GM19025 (cell line): ENCODE measurements around the gene CABP2.
"Not testable (repeated sequence)": the region's sequence is repeated elsewhere in the genome, so short reads cannot be mapped to it uniquely, and the experiment has no call there.

ENCODE experiments used
- ATAC-seq: cut with Tn5 transposase; IDR thresholded peaks from one replicate; pipeline ENCODE4 v1.9.1; 2021; ENCODE audit warnings: mild to moderate bottlenecking, low read depth, moderate library complexity; ENCODE audit not compliant: unreplicated experiment

CABP2 gene

DNA sequence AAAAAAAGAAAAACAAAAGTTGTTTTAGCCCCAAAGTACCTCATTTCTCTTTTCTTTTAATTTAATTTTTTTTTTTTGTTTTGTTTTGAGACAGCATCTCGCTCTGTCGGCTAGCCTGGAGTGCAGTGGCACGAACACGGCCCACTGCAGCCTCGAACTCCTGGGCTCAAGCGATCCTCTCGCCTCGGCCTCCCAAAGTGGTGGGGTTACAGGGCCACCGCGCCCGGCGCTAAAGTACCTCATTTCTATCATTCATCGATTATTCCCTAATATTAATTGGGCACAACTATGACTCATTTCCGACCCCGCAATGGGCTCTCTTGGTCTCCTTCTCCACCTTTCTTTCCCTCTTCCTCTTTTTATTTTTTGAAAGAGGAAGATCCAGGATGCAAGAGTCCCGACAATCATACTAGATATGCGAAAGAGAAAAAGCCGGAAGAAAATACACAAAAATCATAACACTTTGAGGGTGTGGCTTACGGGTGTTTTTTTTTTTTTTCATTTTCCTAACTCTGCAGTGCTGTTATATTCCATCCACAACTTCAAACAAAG, 40.9 kb downstream of the CABP2 start:
- peak; percentile 3 for ATAC-seq

DNA sequence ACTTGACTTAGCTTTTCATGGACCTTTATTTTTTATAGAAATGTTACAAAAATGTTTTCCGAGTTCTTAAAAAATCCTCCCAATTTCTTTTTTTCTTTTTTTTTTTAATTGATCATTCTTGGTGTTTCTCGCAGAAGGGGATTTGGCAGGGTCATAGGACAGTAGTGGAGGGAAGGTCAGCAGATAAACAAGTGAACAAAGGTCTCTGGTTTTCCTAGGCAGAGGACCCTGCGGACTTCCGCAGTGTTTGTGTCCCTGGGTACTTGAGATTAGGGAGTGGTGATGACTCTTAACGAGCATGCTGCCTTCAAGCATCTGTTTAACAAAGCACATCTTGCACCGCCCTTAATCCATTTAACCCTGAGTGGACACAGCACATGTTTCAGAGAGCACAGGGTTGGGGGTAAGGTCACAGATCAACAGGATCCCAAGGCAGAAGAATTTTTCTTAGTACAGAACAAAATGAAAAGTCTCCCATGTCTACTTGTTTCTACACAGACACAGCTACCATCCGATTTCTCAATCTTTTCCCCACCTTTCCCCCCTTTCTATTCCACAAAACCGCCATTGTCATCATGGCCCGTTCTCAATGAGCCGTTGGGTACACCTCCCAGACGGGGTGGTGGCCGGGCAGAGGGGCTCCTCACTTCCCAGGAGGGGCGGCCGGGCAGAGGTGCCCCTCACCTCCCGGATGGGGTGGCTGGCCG, 45.7 kb downstream of the CABP2 start:
- not testable (repeated sequence) for ATAC-seq

DNA sequence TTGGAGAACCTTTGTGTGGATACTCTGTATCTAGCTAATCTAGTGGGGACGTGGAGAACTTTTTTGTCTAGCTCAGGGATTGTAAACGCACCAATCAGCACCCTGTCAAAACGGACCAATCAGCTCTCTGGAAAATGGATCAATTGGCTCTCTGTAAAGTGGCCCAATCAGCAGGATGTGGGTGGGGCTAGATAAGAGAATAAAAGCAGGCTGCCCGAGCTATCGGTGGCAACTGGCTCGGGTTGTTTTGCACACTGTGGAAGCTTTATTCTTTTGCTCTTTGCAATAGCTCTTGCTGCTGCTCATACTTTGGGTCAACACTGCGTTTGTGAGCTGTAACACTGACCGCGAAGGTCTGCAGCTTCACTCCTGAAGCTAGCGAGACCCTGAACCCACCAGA, 46.6 kb downstream of the CABP2 start:
- ATAC-seq, result not testable (repeated sequence)

DNA sequence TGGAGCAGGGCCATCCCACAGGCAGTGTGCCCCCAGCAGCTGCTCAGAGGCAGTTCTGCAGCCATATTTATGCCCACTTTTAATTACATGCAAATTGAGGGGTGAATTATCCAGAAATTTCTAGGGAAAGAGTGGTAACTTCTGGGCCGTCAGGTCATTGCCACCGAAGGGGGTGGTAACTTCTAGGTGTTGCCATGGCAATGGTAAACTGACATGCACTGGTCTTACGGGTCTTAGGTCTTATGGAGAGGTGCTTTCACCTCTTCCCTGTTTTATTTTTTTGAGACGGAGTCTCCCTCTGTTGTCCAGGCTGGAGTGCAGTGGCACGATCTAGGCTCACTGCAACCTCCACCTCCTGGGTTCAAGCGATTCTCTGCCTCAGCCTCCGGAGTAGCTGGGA, 50.4 kb downstream of the CABP2 start:
- ATAC-seq, result no peak

DNA sequence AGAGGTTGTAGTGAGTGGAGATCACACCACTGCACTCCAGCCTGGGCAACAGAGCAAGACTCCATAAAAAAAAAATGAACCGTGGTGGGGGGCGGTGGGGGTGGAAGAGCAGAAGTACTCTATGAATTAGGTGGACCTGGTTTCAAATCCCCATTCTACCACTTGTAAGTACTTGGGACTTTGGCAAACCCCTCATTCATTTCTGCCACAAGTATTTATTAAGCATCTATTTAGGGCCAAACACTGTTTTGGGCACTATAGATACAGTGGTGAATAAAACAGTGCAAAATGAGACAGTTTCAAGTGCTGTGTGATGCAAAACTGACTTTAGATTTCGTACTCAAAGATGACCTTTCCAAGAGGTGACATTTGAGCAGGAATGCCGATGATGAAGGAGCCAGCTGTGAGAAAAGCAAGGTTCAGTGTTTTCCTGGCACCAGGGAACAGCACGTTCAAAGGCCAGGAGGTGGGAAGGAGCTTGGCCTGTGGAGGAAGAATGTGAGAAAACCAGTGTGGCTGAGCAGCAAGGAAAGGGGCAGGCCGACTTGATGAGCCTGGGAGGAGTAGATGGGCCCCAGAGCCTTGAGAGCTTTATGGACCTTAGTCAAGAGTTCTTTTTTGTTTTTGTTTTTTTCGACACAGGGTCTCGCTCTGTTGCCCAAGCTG, 52.8 kb downstream of the CABP2 start:
- ATAC-seq, result no peak

DNA sequence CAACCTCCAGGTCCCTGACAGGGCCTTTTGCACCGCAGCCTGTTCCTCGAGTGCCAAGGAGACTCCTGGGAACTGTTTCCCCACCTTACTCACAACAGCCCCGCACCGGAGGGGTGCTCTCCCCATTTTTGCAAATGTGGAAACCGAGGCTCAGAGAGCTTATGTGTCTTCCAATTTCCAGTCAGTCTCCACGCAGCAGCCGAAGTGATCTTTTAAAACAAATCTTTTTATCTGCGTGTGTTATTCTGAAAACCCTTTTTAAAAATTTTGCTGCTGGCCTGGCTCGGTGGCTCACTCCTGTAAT, 53.8 kb downstream of the CABP2 start:
- ATAC-seq, result no peak
